AG09309 (cell line): ENCODE results near the gene ZCWPW1.
A peak's percentile ranks its signal among the peaks of the same experiment; 100 is the strongest.

ENCODE experiments used
- DNase-seq: peaks from one replicate; pipeline ENCODE4 v3.0.0-alpha.2; 2010; ENCODE audit warnings: low read depth
- H3K4me3 ChIP-seq: 2 replicates; pipeline ENCODE4 v1.5.1; 2011; ENCODE audit warnings: mild to moderate bottlenecking, low read depth, low read length, moderate library complexity; ENCODE audit not compliant: control insufficient read depth
- TF ChIP-seq, protein P1 (sequence below): IDR thresholded peaks from 2 replicates; pipeline ENCODE4 v1.5.1; 2011; ENCODE audit warnings: mild to moderate bottlenecking, low read depth, low read length, inconsistent platforms; ENCODE audit not compliant: insufficient read depth, control insufficient read depth; ENCODE audit errors: missing control alignments

Gene ZCWPW1

DNA sequence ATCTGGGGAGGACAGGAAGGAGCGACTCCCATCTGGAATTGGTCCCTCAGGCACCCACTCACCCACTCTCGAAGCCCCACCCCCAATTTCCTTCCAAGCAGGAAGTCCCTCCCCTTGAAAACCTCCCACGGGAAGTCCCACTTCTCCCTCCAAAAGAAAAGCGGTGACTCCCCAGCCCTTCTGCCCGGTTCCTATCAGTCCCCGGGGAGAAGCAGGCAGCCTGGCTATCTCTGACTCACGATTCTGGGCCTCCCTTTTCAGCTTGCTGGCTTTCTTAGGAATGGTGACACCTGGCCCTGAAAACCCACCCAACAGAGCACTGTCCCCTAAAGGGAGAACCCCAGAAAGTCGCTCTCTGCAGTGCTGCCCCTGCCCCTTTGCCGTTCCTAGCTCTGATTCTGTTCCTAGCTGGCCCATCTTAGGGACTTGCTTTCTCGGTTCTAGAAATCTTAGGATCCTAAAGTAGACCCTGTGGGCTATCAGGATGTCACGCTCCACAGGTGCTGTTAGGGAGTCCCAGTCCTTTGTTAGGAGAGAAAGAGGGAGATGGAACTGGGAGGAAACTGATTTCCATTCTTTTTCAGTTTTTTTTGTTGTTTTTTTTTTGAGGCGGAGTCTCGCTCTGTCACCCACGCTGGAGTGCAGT lies 44.5 kb upstream of the ZCWPW1 start:
- TF ChIP-seq, protein P1, sequence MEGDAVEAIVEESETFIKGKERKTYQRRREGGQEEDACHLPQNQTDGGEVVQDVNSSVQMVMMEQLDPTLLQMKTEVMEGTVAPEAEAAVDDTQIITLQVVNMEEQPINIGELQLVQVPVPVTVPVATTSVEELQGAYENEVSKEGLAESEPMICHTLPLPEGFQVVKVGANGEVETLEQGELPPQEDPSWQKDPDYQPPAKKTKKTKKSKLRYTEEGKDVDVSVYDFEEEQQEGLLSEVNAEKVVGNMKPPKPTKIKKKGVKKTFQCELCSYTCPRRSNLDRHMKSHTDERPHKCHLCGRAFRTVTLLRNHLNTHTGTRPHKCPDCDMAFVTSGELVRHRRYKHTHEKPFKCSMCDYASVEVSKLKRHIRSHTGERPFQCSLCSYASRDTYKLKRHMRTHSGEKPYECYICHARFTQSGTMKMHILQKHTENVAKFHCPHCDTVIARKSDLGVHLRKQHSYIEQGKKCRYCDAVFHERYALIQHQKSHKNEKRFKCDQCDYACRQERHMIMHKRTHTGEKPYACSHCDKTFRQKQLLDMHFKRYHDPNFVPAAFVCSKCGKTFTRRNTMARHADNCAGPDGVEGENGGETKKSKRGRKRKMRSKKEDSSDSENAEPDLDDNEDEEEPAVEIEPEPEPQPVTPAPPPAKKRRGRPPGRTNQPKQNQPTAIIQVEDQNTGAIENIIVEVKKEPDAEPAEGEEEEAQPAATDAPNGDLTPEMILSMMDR, result no peak

DNA sequence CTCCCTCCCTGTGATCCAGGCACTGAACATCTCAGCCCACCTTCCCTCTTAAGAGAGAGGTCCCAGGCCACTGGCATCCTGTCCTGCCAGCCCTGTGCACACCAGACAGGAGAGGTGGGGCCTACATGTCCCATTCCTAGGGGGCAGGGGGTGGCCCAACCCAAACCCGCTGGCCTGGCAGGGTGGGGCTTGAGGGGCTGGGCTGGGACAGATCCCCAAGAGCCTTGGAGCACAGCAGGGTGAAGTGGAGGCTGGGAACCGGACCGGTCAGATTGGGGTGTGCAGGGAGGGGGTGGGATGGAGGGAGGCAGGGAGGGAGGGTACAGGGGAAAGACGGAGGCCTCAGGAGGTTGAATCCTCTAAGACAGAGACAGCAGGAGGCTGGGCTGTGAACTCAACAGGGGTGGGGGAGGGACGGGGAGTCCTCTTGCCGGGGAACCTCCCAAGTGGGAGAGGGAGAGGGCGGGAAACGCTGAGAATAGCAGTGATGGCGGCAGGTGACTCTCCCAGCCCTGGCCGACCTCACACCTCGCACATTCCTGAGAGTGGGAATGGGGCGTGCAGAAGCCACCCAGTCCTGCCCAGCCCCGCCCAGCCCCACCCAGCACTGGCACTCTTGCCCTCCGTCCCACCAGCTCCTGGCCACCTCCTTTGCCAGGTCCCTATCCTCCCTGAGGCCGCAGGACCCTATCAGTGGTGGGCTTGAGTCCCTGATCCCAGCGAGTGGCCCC lies 43.8 kb upstream of the ZCWPW1 start:
- no peak for DNase-seq
- TF ChIP-seq, protein P1, result no peak
- H3K4me3 ChIP-seq, result no peak overlapping the region

More for the DNA sequence above, 44.5 kb upstream of the ZCWPW1 start:
- no peak overlapping the region for H3K4me3 ChIP-seq
- DNase-seq, result no peak

DNA sequence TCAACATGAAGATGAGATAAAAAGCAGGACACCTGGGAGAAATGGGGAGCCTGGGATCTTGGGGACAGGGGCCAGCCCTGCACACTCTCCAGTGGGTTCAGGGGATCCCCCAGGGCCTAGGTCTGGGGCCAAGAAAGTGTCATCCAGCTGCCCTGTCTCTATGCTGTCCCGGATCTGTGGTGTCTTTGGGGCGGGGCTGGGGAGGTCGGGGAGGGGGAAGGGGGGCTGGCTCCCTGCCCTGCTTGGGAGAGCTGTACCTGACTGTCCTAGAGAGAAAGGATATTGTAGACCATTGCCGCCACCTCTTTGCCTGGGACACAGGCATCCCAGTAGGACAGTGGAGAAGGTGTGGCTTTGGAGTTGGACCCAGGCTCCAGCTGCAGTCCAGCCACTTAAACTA lies 42.5 kb upstream of the ZCWPW1 start:
- TF ChIP-seq, protein P1, result no peak
- no peak for DNase-seq
- H3K4me3 ChIP-seq, result no peak overlapping the region

DNA sequence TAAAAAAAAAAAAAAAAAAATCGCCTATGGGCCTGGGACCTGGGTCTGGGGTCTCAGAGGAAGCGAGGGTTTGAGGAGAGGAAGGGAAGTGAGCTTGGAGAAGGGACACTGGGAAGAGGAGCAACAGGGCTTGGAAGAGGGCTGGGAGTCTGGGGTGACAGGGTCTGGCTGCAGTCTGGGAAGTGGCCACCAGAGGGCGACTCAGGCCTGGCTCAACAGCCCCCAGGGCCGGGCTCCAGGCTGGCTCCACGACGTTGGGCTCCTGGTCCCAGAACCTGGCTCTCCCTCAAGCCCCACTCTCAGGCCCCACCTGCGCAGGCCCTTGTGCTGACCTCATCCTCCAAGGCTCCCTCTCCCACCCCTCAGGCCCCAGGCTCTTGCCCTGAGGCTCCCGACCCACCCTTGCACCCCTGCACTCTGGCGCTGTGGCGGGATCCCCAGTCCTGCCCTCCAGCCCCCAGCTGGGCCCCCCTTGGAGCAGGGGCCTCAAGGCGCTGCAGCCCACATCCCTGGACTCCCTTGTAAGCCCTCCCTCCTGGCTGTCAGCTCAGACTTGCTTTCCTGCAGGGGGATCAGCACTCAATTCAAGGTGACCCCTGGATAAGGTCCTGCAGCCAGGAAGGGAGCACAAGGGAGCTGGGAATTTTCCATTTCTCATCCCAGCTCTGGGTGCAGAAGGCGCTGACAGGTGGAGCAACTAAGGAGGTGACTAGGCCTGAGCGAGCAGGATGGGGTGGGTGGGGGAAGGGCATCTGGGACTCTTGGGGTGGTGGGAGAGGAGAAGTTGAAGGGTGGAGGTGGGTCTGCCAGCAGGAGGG lies 40.9 kb upstream of the ZCWPW1 start:
- TF ChIP-seq, protein P1, result peak; percentile 95
- no peak overlapping the region for H3K4me3 ChIP-seq
- DNase-seq, result no peak

DNA sequence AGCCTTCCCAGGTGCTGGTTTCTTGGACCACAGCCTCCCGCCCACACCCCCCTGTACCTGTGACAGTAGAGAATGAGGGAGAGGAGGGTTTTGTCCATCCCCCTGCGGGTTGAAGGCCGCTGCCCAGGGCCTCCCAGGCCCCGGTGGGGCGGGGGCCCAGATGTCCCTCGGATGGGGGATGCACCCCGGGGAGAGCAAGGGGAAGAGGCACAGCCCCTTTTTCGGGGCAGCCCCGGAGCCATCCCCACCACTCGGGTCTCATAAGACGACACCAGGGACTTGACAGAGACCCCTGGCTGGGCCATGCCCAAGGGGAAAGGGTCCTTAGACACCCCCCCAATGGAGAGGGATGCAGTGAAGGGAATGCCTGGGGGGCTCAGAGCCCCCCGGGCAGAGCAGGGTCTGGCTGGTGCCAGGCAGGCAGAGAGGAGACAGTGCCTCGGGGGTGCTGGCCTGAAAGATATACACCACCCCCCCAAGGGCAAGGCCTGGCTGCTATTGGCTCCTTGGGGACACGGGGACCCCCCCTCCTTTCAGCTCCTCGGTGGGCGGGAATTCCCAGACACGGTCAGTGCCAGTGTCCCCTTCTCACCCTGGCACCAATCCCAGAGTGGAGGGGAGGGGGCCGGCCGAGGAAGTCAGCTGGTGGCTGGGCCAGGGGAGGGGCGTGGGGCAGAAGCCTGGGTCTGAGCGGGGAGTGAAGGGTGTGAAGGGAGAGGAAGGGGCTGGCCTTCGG lies 39.3 kb upstream of the ZCWPW1 start:
- H3K4me3 ChIP-seq, result no peak overlapping the region
- TF ChIP-seq, protein P1, result no peak
- DNase-seq, result no peak
